ENCODE data around the gene POLR3B. TPM values are rescaled to one million over a fixed set of nuclear protein-coding genes. Genes with fewer than 3 reads are reported as not detected.

The POLR3B gene
- total RNA-seq, 1 experiment from 2014 or later: 14.8 TPM

DNA sequence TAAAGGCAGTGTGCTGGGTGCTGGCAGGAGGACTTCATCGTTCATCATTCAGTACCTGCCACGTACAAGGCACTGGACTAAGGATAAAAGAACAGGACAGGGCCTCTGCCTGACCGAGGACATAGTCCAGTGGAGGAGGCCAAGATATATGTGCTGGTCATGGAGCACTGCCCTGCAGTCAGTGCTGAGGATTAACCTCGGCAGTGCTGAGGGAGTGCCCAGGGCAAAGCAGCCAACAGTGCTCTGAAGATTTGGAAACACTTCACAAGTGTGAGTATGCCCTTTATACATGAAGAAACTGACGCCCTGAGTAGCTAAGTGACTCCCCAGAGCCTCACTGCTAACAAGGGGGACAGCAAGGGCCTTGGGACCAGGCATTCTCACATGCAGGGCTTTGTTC lies 153.8 kb downstream of the POLR3B start:
- intact Hi-C loops (cut with micrococcal nuclease; ENCODE audit: unreplicated experiment): no loop called here
- BruUV-seq (replicated peaks): no TSS peak
- Histone ChIP-seq H3K27me3 (replicated peaks; ENCODE audit: insufficient read depth, low read depth, low read length, poor library complexity) (no peaks in the 10 kb centered on the region), H3K36me3 (ENCODE audit: insufficient read depth, low read length, poor library complexity, severe bottlenecking) (no peaks in the 10 kb centered on the region), H3K4me3 (ENCODE audit: low read depth, low read length, poor library complexity, severe bottlenecking) (no peak overlapping the region), H3K27ac (ENCODE audit: low read depth, low read length, poor library complexity, severe bottlenecking) (no peak overlapping the region), H3K9me3 (ENCODE audit: low read depth, low read length, poor library complexity, severe bottlenecking) (no peaks in the 10 kb centered on the region), H3K4me1 (ENCODE audit: insufficient read depth, low read length, poor library complexity, severe bottlenecking) (no peaks in the 10 kb centered on the region)
- no peak for DNase-seq (ENCODE audit: low spot score)
- ChIA-PET CTCF (no interaction called here), POLR2A (ENCODE audit: low non-redundant PET) (no interaction called here)
- no peak for TF ChIP-seq EZH2 (IDR thresholded peaks at IDR 0.05; ENCODE audit: borderline replicate concordance, low read depth, low read length, poor library complexity, severe bottlenecking)
- TF ChIP-seq, protein P1, sequence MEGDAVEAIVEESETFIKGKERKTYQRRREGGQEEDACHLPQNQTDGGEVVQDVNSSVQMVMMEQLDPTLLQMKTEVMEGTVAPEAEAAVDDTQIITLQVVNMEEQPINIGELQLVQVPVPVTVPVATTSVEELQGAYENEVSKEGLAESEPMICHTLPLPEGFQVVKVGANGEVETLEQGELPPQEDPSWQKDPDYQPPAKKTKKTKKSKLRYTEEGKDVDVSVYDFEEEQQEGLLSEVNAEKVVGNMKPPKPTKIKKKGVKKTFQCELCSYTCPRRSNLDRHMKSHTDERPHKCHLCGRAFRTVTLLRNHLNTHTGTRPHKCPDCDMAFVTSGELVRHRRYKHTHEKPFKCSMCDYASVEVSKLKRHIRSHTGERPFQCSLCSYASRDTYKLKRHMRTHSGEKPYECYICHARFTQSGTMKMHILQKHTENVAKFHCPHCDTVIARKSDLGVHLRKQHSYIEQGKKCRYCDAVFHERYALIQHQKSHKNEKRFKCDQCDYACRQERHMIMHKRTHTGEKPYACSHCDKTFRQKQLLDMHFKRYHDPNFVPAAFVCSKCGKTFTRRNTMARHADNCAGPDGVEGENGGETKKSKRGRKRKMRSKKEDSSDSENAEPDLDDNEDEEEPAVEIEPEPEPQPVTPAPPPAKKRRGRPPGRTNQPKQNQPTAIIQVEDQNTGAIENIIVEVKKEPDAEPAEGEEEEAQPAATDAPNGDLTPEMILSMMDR (conservative IDR thresholded peaks at IDR 0.05; ENCODE audit: low read depth, low read length): no peak

DNA sequence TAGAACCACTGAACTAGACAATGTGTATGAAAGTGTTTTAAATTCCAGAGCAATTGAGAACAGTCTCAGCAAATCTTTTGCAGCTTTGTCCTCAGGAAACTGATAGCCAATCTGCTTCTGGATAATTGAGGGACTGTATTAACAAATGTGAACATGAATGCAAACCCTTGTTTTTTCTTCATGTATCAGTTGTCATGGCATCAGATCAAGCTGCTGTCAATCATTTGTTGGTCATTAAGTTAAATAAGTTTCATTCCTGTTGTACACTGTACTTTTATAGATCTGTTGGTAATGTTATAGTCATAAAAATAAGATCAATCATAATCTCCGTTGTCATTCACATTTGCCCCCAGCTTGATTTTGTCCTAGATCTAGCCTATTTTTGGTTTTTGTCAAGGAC lies 159.8 kb downstream of the POLR3B start:
- DNase-seq (ENCODE audit: low spot score): no peak
- POLR2A ChIA-PET (ENCODE audit: low non-redundant PET): no interaction called here
- H3K36me3 ChIP-seq (ENCODE audit: insufficient read depth, low read length, poor library complexity, severe bottlenecking): no peaks in the 10 kb centered on the region
- BruUV-seq (replicated peaks): no TSS peak
- H3K9me3 ChIP-seq (ENCODE audit: low read depth, low read length, poor library complexity, severe bottlenecking): no peaks in the 10 kb centered on the region
- intact Hi-C loops (cut with micrococcal nuclease; ENCODE audit: unreplicated experiment): no loop called here
- H3K4me1 ChIP-seq (ENCODE audit: insufficient read depth, low read length, poor library complexity, severe bottlenecking): no peaks in the 10 kb centered on the region
- CTCF ChIA-PET: no interaction called here
- H3K27me3 ChIP-seq (replicated peaks; ENCODE audit: insufficient read depth, low read depth, low read length, poor library complexity): no peaks in the 10 kb centered on the region
- H3K4me3 ChIP-seq (ENCODE audit: low read depth, low read length, poor library complexity, severe bottlenecking): no peak overlapping the region
- no peak overlapping the region for H3K27ac ChIP-seq (ENCODE audit: low read depth, low read length, poor library complexity, severe bottlenecking)
- TF ChIP-seq EZH2 (IDR thresholded peaks at IDR 0.05; ENCODE audit: borderline replicate concordance, low read depth, low read length, poor library complexity, severe bottlenecking): no peak
- TF ChIP-seq, protein P1 (conservative IDR thresholded peaks at IDR 0.05; ENCODE audit: low read depth, low read length): no peak

DNA sequence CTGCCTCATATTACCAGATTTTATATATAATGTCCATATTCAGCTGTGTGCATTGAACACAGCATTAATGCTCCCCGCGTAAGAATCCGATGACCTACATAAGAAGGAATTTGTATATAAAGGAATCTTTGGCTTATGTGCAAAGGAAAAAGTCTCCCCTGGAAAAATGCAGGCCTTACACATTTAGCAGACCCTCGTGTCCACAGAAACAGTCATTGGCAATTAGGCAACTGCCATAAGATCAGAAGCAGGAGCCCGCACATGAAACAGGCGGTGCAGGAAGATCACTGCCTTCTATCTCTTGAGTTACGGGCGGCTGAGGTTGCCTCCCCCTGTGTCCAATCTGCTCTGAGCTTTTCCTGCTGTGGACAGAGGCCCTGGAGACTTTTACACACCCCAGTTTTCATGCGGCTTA lies 162.1 kb downstream of the POLR3B start:
- intact Hi-C loops (cut with micrococcal nuclease; ENCODE audit: unreplicated experiment): no loop called here
- H3K27ac ChIP-seq (ENCODE audit: low read depth, low read length, poor library complexity, severe bottlenecking): no peak overlapping the region

More for the DNA sequence above, 162.1 kb downstream of the POLR3B start:
- H3K9me3 ChIP-seq (ENCODE audit: low read depth, low read length, poor library complexity, severe bottlenecking): no peaks in the 10 kb centered on the region
- no peak for DNase-seq (ENCODE audit: low spot score)
- no peaks in the 10 kb centered on the region for H3K36me3 ChIP-seq (ENCODE audit: insufficient read depth, low read length, poor library complexity, severe bottlenecking)
- H3K4me1 ChIP-seq (ENCODE audit: insufficient read depth, low read length, poor library complexity, severe bottlenecking): no peaks in the 10 kb centered on the region
- TF ChIP-seq, protein P1 (conservative IDR thresholded peaks at IDR 0.05; ENCODE audit: low read depth, low read length): no peak
- TF ChIP-seq EZH2 (IDR thresholded peaks at IDR 0.05; ENCODE audit: borderline replicate concordance, low read depth, low read length, poor library complexity, severe bottlenecking): no peak
- no peaks in the 10 kb centered on the region for H3K27me3 ChIP-seq (replicated peaks; ENCODE audit: insufficient read depth, low read depth, low read length, poor library complexity)
- ChIA-PET POLR2A (ENCODE audit: low non-redundant PET) (no interaction called here), CTCF (interaction anchor here (0.6 kb wide), 1 partner anchor 1410 kb away, joined by 4 read pairs; no protein-coding TSS in a partner anchor)
- H3K4me3 ChIP-seq (ENCODE audit: low read depth, low read length, poor library complexity, severe bottlenecking): no peak overlapping the region
- BruUV-seq (replicated peaks): no TSS peak
